ENCODE data around the gene CIRBP.

- TF ChIP-seq CTCF (IDR thresholded peaks at IDR 0.05; ENCODE audit: low read depth, low read length, missing input control) (no peak), TAF1 (conservative IDR thresholded peaks at IDR 0.05) (no peak), REST (IDR thresholded peaks at IDR 0.05) (no peak), SP1 (IDR thresholded peaks at IDR 0.05) (no peak), RAD21 (IDR thresholded peaks at IDR 0.05) (no peak)
Measured at GRCh38 chr19:1219786-1220476, 49.2 kb upstream of the CIRBP start.

Measured in liver (tissue), 3 donors.